BJ (cell line): ENCODE results near the gene LCE1E. TPM values are rescaled to one million over a fixed set of nuclear protein-coding genes. Genes with fewer than 3 reads are reported as not detected.

Experiments used
- CTCF ChIA-PET: fragments of 350-600 bp; formaldehyde crosslinking; extraction: SDS; loops from one replicate; lab custom pipeline; 2021; ENCODE audit warnings: antibody characterized with exemption, inconsistent platforms; lab: Yijun Ruan, JAX
- POLR2A ChIA-PET: fragments of 300-600 bp; sonication (Branson Sonifier 250); formaldehyde crosslinking; extraction: SDS; loops from one replicate; lab custom pipeline; 2021; ENCODE audit warnings: antibody characterized with exemption; lab: Charles Lee
- DNase-seq: peaks from one replicate; pipeline ENCODE4 v3.0.0-alpha.2; 2011; ENCODE audit warnings: low read depth
- H3K27me3 ChIP-seq: 2 replicates; pipeline ENCODE4 v1.6.0; 2011; ENCODE audit warnings: low read length; ENCODE audit not compliant: control insufficient read depth, insufficient read depth
- H3K36me3 ChIP-seq: 2 replicates; pipeline ENCODE4 v1.5.1; 2011; ENCODE audit warnings: low read length; ENCODE audit not compliant: control insufficient read depth, insufficient read depth
- H3K4me3 ChIP-seq: 2 replicates; pipeline ENCODE4 v1.5.1; 2011; ENCODE audit warnings: low read depth, mild to moderate bottlenecking, control low read depth, low read length
- CTCF ChIP-seq: IDR thresholded peaks from 2 replicates; pipeline ENCODE4 v1.5.1; 2011; ENCODE audit warnings: low read depth, mild to moderate bottlenecking, control low read depth, inconsistent platforms, low read length, moderate library complexity; ENCODE audit not compliant: insufficient read depth
- polyA plus RNA-seq: library from polyadenylated mRNA; depleted of rRNA; stranded (reverse); fragments of >200 nt; gene quantifications from 2 replicates; pipeline ENCODE4 v1.2.3, GENCODE V29; 2011

LCE1E gene
- polyA plus RNA-seq, 1 experiment: not detected

GRCh38 chr1:152745289-152745704, 40.8 kb upstream of the LCE1E start:
- H3K27me3 ChIP-seq: no peaks in the 10 kb centered on the region
- ChIA-PET POLR2A (no interaction called here), CTCF (interaction anchor here (0.9 to 1.5 kb wide), 2 partner anchors 47 to 125 kb away, joined by 3 read pairs; partner anchors contain the start of gene LCE2A)
- no peaks in the 10 kb centered on the region for H3K36me3 ChIP-seq
- H3K4me3 ChIP-seq: no peak overlapping the region
- TF ChIP-seq CTCF: no peak
- no peak for DNase-seq

GRCh38 chr1:152745765-152746444, 40.2 kb upstream of the LCE1E start:
- ChIA-PET CTCF (interaction anchor here (1.5 kb wide), 1 partner anchor 125 kb away, joined by 3 read pairs; no protein-coding TSS in a partner anchor), POLR2A (no interaction called here)
- no peak for DNase-seq
- no peaks in the 10 kb centered on the region for H3K36me3 ChIP-seq
- no peaks in the 10 kb centered on the region for H3K27me3 ChIP-seq
- TF ChIP-seq CTCF: no peak
- no peak overlapping the region for H3K4me3 ChIP-seq

- Histone ChIP-seq H3K4me3 (no peak overlapping the region), H3K36me3 (no peaks in the 10 kb centered on the region), H3K27me3 (no peaks in the 10 kb centered on the region)
- CTCF ChIA-PET: no interaction called here
- TF ChIP-seq CTCF: no peak
- POLR2A ChIA-PET: no interaction called here
- no peak for DNase-seq
These were observed 38.2 kb upstream of the LCE1E start for GRCh38 chr1:152747831-152748230.

GRCh38 chr1:152752225-152752624, 33.8 kb upstream of the LCE1E start:
- Histone ChIP-seq H3K36me3 (no peaks in the 10 kb centered on the region), H3K27me3 (no peaks in the 10 kb centered on the region), H3K4me3 (no peak overlapping the region)
- ChIA-PET CTCF (interaction anchor here (1.2 kb wide), 1 partner anchor 25 kb away, joined by 3 read pairs; no protein-coding TSS in a partner anchor), POLR2A (no interaction called here)
- no peak for TF ChIP-seq CTCF
- DNase-seq: peak; percentile 39

GRCh38 chr1:152753586-152753985, 32.5 kb upstream of the LCE1E start:
- no peak for TF ChIP-seq CTCF
- ChIA-PET POLR2A (no interaction called here), CTCF (no interaction called here)
- Histone ChIP-seq H3K27me3 (no peaks in the 10 kb centered on the region), H3K36me3 (no peaks in the 10 kb centered on the region), H3K4me3 (no peak overlapping the region)
- DNase-seq: no peak
